ENCODE results near the gene UBAC1.
"Not testable (repeated sequence)": the region's sequence is repeated elsewhere in the genome, so short reads cannot be mapped to it uniquely, and the experiment has no call there.

DNA sequence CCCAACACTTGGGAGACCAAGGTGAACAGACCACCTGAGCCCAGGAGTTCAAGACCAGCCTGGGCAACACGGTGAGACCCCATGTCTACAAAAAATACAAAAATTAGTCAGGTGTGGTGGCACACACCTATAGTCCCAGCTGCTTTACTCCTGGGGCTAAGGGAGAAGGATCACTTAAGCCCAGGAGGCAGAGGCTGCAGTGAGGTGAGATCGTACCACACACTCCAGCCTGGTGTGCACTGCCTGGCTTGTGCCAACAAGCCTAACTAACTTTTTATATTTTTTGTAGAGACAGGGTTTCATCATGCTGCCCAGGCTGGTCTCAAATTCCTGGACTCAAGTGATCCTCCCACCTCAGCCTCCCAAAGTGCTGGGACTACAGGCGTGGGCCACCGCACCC is 10.3 kb downstream of the UBAC1 start:
- TF ChIP-seq, protein P1, sequence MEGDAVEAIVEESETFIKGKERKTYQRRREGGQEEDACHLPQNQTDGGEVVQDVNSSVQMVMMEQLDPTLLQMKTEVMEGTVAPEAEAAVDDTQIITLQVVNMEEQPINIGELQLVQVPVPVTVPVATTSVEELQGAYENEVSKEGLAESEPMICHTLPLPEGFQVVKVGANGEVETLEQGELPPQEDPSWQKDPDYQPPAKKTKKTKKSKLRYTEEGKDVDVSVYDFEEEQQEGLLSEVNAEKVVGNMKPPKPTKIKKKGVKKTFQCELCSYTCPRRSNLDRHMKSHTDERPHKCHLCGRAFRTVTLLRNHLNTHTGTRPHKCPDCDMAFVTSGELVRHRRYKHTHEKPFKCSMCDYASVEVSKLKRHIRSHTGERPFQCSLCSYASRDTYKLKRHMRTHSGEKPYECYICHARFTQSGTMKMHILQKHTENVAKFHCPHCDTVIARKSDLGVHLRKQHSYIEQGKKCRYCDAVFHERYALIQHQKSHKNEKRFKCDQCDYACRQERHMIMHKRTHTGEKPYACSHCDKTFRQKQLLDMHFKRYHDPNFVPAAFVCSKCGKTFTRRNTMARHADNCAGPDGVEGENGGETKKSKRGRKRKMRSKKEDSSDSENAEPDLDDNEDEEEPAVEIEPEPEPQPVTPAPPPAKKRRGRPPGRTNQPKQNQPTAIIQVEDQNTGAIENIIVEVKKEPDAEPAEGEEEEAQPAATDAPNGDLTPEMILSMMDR (IDR thresholded peaks at IDR 0.05), result not testable (repeated sequence)
- TF ChIP-seq POLR2A (IDR thresholded peaks at IDR 0.05), result not testable (repeated sequence)
